D721Med (cell line): ENCODE measurements around the gene FOXO3B.
"Not testable (repeated sequence)": the region's sequence is repeated elsewhere in the genome, so short reads cannot be mapped to it uniquely, and the experiment has no call there.

Source experiments
- DNase-seq: peaks from one replicate; pipeline ENCODE4 v3.0.0; 2011; ENCODE audit warnings: low spot score; ENCODE audit not compliant: insufficient read length
- FAIRE-seq: peaks from 2 replicates; lab custom pipeline; 2011; peaks lifted over from hg19 to GRCh38; lab: Jason Lieb, UNC
- CTCF ChIP-seq: IDR thresholded peaks from 2 replicates; pipeline ENCODE4 v1.5.1; 2012; ENCODE audit warnings: mild to moderate bottlenecking, control low read depth; ENCODE audit not compliant: insufficient read depth; ENCODE audit errors: missing control alignments

The FOXO3B gene

DNA sequence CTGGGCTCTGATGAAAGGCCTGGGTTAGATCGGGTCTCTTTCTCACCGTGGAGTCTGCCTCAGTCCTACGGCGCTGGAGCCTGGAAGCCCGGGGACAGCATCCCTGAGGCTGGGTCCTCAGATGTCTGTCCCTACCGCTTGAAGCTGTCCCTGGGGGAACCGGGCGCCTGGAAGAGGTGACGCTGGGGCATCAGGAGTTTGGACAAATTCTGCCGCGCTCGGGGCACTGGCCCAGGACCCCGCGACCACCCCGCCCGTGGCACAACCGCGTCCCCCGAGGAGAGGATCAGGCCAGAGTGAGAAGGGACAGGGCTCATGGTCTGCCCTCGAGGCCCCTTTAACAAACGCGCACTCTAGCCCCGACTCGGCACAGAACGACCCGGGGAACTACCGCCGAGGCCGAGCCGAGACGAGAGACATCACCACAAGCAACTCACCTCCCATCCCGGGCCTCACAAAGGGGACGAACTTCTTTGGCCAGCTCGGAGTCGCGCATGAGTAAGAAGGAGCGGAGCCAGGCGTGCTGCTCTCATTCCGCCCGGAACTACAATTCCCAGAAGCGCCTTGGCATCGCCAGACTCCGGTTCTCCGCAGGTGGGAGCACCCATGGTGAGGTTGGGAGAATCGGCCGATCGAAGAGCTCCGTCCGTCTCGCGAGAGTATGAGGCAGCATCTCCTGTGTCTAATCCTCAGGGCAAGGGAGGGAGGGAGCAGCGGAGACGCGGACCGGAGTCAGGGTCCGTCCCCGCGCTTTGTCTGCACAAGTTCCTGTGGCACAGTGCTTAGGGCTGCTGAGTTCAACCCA is at the start of gene FOXO3B:
Gene FOXO3B (minus strand): TSS at position 548 of the 805 bp plus-strand sequence. CDS start 663 bp downstream, outside the sequence.
- FAIRE-seq, DNase-seq: not testable (repeated sequence)

DNA sequence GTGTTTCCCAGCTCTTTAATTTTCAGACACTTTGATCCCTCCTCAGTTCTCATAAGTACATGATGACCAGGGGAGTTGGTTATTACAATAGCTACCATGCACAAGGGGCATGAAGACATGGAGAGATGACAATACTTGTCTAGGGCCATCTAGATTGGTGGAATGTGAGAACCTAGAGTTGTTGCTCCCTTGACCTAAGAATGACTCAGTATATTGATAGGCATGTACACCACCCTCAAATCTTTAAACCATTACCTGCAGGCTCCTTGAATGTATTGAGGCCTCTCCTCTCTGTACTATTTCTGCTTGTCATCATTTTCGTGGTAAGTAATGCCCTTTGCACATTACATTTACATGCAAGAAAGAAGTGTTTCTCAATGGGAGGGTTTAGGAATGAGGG is 41.4 kb upstream of the FOXO3B start:
- FAIRE-seq, DNase-seq: not testable (repeated sequence)

DNA sequence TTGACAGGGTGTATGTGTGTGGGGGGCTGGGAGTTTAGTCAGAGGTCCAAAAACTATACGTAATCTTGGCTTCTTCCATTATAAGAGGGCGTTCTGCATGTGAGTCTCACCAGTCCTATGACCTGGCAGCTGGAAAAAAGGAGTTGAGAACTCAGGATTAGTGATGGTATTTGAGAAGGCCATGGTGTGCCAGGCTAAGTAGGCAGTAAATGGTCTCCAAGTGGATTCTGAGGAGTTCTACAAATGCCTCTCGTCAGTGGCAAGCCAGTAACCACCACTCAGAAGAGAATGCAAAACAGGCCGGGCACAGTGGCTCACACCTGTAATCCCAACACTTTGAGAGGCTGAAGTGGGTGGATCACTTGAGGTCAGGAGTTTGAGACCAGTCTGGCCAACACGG is 40.5 kb upstream of the FOXO3B start:
- not testable (repeated sequence) for DNase-seq, FAIRE-seq

- FAIRE-seq, DNase-seq: not testable (repeated sequence)
Observed at GRCh38 chr17:18721775-18722547, 39.8 kb upstream of the FOXO3B start.

DNA sequence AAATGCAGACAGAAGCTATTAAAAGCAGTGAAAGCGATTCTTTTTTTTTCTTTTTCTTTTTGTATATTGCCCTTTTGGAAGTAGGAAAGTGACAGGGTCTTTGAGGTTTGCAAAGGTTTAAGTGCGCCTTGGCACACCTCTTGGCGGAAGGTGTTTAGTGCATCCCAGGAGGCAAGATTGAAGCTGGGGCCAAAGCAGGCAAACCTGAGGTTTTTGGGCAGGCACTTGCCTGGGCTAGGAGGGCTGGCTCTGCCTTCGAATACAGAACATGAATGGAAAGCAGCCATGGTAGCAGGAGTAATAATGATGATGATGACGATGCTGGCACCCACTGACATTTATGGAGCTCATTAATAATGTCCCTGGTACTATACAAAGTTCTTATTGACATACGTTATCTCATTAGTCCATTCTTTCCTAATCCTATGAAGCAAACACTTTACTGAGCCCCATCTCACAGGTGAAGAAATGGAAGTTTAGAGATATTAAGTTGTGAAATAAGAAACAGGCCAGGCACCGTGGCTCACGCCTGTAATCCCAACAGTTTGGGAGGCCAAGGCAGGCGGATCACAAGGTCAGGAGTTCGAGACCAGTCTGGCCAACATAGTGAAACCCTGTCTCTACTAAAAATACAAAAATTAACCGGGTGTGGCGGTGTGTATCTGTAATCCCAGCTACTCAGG is 37.5 kb upstream of the FOXO3B start:
- DNase-seq, FAIRE-seq: not testable (repeated sequence)

- not testable (repeated sequence) for DNase-seq, FAIRE-seq
Observed at GRCh38 chr17:18718643-18719427, 36.7 kb upstream of the FOXO3B start.

DNA sequence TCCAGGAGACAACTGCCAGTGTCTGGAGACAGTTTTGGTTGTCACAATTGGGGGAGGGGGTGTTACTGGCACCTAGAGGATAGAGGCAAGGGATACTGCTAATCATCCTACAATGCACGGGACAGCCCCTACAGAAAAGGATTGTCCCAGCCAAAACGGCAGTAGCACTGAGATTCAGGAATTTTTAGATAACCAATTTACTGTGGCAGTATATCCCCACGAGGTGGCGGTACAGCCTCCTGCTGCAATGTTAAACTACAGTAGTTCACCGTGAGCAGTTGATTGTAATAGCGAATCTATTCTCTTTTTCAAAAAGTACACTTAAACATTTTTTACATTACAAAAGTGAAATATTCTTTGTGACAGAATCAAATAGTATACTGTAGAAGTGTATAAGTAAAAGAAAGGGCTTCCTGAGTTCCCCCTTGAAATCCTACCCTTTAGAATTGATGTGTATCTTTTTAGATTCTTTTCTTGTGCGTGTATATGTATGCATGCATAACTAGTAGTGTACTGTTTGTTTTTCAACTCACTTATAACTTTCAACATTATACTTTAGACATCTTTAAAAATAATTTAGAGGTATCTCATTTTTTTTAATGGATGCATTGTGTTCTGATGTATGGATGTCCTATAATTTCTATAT is 30.4 kb upstream of the FOXO3B start:
- TF ChIP-seq CTCF = peak; percentile 19
- FAIRE-seq, DNase-seq: not testable (repeated sequence)

GRCh38 chr17:18708215-18708614 is 26.1 kb upstream of the FOXO3B start:
- FAIRE-seq = not testable (repeated sequence)

DNA sequence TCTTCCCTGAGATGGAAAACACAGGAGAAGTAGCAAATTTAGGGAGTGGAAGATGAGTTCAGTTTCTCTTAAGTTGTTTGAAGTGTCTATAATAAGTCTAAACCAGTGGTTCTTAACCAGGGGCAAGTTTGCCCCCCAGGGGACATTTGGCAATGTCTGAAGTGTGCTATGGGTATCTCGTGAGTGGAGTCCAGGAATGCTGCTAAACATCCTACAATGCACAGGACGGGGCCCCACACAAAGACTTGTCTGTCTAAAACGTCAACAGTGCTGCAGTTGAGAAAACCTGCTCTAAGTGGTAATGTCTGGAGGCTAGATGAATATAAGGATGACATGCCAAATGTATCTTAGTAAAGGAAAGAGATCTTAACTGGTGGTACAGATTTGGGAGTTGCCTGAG is 23.8 kb upstream of the FOXO3B start:
- not testable (repeated sequence) for FAIRE-seq, DNase-seq

More at GRCh38 chr17:18708215-18708614, 26.1 kb upstream of the FOXO3B start:
- DNase-seq = not testable (repeated sequence)

DNA sequence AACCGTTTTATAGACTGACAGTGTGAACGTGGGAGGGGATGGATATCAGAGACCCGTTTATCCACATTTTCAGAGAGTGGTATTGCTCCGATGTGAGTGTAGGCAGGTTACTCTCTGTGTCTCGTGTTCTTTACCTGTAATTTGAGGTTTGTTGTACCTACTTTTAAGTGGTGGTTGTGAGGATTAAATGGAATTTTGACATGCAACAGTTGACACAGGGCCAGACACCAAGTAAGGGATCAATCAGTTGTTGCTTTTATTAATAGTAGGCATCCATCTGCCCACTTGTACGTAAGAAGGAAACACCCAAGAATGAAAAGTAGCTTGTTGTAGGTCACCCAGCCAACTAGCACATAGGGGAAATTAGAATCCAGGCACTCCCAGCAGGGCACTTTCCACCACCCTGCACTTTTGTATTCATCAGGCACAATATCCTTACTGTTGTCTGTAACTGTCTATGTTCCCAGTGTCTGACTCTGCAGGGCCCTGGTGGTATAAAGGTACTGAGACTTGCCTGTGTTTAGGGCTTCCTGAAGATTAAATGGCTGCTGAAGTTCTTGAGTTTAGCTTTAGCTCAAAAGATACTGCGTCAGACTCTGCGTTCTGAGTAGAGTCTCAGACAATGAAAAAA is 16.5 kb upstream of the FOXO3B start:
- DNase-seq, FAIRE-seq: not testable (repeated sequence)

- FAIRE-seq, DNase-seq: not testable (repeated sequence)
Observed at GRCh38 chr17:18695143-18695542, 13.0 kb upstream of the FOXO3B start.

GRCh38 chr17:18682668-18683067 is 554 bp upstream of the FOXO3B start:
- peak; percentile 66 for FAIRE-seq
- DNase-seq = not testable (repeated sequence)

- FAIRE-seq, DNase-seq: not testable (repeated sequence)
Observed at GRCh38 chr17:18677381-18677780, 4.7 kb downstream of the FOXO3B start.

DNA sequence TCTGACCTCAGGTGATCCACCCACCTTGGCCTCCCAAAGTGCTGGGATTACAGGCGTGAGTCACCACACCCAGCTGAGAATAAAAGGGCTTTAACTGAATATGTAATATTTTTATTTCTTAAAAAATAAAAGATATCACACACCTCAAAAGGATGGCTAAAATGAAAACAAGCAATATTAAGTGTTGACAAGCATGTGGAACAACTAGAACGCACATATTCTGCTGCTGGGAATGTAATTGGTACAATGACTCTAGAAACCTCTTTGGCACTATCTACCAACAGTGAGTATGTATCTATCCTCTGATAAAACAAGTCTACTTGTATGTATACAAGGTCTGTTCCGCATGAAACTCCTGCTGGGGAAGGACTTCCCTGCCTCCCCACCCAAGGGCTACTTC is 5.2 kb downstream of the FOXO3B start:
- DNase-seq, FAIRE-seq: not testable (repeated sequence)

GRCh38 chr17:18672395-18673227 is 9.5 kb downstream of the FOXO3B start:
- not testable (repeated sequence) for FAIRE-seq

GRCh38 chr17:18668625-18669024 is 13.5 kb downstream of the FOXO3B start:
- not testable (repeated sequence) for FAIRE-seq, DNase-seq

More at GRCh38 chr17:18672395-18673227, 9.5 kb downstream of the FOXO3B start:
- DNase-seq = not testable (repeated sequence)
